ENCODE results near the gene RREB1.

GRCh38 chr6:7273709-7274108 is 165.9 kb downstream of the RREB1 start:
- TF ChIP-seq CTCF (IDR thresholded peaks at IDR 0.05) (no peak), POLR2A (IDR thresholded peaks at IDR 0.05) (no peak)

Measured in adrenal gland (tissue), 5 donors.